ENCODE results near the gene IL21. TPM values are rescaled to one million over a fixed set of nuclear protein-coding genes. Genes with fewer than 3 reads are reported as not detected.
"Not testable (repeated sequence)": the region's sequence is repeated elsewhere in the genome, so short reads cannot be mapped to it uniquely, and the experiment has no call there.

Gene IL21
- total RNA-seq, result not detected

GRCh38 chr4:122621016-122621507 is at the start of gene IL21:
TSS of gene IL21 (minus strand) at chr4:122621066. CDS start at chr4:122621011, 55 bp downstream.
- no peak for DNase-seq

GRCh38 chr4:122669911-122670738 is 49.3 kb upstream of the IL21 start:
- DNase-seq, result no peak

GRCh38 chr4:122668241-122668640 is 47.4 kb upstream of the IL21 start:
- no peak for DNase-seq

- DNase-seq, result no peak
These were observed 45.8 kb upstream of the IL21 start for GRCh38 chr4:122666527-122667245.

GRCh38 chr4:122665161-122665929 is 44.5 kb upstream of the IL21 start:
- DNase-seq, result no peak

- DNase-seq, result no peak
These were observed 43.1 kb upstream of the IL21 start for GRCh38 chr4:122663814-122664610.

GRCh38 chr4:122663291-122663690 is 42.4 kb upstream of the IL21 start:
- DNase-seq, result no peak

- DNase-seq, result no peak
These were observed 41.8 kb upstream of the IL21 start for GRCh38 chr4:122662701-122663100.

GRCh38 chr4:122661176-122662160 is 40.6 kb upstream of the IL21 start:
- no peak for DNase-seq

GRCh38 chr4:122658818-122659295 is 38.0 kb upstream of the IL21 start:
- DNase-seq, result no peak

GRCh38 chr4:122658377-122658776 is 37.5 kb upstream of the IL21 start:
- DNase-seq, result no peak

GRCh38 chr4:122657553-122657952 is 36.7 kb upstream of the IL21 start:
- no peak for DNase-seq

GRCh38 chr4:122656583-122656982 is 35.7 kb upstream of the IL21 start:
- DNase-seq, result not testable (repeated sequence)

- no peak for DNase-seq
These were observed 31.5 kb upstream of the IL21 start for GRCh38 chr4:122652379-122652778.

- no peak for DNase-seq
These were observed 29.3 kb upstream of the IL21 start for GRCh38 chr4:122650148-122650547.

GRCh38 chr4:122647656-122648055 is 26.8 kb upstream of the IL21 start:
- no peak for DNase-seq

- no peak for DNase-seq
These were observed 22.4 kb upstream of the IL21 start for GRCh38 chr4:122643257-122643656.

- DNase-seq, result no peak
These were observed 18.3 kb upstream of the IL21 start for GRCh38 chr4:122639181-122639580.

GRCh38 chr4:122636697-122637096 is 15.8 kb upstream of the IL21 start:
- no peak for DNase-seq

- DNase-seq, result no peak
These were observed 14.3 kb upstream of the IL21 start for GRCh38 chr4:122635205-122635604.
